ENCODE measurements around the gene CAMK2A.

CAMK2A gene

DNA sequence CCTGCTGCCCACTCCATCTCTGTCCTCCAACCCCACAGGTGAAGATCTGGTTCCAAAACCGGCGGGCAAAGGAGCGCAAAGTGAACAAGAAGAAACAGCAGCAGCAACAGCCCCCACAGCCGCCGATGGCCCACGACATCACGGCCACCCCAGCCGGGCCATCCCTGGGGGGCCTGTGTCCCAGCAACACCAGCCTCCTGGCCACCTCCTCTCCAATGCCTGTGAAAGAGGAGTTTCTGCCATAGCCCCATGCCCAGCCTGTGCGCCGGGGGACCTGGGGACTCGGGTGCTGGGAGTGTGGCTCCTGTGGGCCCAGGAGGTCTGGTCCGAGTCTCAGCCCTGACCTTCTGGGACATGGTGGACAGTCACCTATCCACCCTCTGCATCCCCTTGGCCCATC, 106.1 kb downstream of the CAMK2A start:
- no peak for DNase-seq

DNA sequence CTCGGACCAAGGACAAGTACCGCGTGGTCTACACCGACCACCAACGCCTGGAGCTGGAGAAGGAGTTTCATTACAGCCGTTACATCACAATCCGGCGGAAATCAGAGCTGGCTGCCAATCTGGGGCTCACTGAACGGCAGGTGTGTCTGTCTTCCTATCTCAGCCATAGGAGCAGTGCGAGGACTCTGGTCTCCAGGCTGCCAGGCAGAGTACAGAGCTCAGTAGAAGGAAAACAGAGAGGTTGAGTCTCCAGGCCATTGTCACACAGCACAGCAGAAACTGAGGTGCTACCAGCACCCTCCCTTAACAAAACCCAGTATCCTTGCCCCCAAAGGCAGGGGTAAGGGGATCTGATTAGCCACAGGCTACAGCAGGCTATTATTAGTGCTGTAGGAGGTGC, 106.8 kb downstream of the CAMK2A start:
- DNase-seq, result no peak

DNA sequence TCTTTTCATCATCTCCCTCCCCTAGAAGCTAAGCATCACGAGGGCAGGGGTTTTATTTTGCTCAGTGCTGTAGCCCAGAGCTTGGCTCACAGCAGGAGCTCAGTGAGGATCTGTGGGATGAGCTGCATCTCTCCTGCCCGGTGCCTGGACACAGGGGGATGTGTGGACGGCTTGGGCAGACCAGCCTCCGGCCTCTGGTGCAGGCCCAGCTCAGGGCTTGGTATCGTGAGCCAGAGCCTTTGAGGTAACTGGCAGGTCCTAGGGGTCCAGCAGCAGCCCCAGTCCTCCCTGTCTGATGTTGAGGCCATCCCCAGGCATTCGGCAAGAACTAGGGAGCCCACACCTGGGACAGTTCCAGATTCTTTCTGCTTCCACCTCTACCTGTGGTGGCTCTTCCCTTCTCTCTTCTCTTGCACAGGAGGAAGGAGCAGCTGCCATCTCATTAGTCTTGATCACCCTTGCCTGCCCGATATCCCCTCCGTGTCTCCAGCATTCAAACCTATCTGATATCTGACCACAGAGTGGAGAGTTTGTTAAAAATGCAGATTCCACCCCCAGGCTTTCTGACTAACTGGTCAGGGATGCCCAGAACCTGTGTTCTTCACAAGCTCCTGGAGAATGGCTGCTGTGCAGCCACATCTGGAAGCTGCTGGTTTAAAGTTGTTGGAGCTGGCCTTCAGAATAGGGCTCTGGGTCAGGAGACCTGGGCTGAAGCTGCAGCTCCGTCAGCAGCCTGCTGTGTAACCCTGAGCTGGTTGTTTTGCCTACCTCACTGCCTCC, 107.6 kb downstream of the CAMK2A start:
- DNase-seq, result no peak

DNA sequence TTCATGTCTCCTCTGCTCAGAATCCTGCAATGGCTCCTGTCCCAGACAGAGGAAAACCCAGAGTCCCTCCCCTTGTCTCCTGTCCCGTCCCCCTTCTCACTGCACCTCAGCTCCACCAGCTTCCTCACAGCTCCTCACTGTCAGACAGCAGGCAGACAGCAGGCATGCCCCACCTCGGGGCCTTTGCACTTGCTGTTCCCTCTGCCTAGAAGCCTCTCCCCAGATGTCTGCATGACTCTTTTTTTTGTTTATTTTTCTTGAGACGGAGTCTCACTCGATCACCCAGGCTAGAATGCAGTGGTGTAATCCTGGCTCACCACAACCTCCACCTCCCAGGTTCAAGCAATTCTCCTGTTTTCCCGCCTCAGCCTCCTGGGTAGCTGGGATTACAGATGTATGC, 108.5 kb downstream of the CAMK2A start:
- peak; percentile 49 for DNase-seq

DNA sequence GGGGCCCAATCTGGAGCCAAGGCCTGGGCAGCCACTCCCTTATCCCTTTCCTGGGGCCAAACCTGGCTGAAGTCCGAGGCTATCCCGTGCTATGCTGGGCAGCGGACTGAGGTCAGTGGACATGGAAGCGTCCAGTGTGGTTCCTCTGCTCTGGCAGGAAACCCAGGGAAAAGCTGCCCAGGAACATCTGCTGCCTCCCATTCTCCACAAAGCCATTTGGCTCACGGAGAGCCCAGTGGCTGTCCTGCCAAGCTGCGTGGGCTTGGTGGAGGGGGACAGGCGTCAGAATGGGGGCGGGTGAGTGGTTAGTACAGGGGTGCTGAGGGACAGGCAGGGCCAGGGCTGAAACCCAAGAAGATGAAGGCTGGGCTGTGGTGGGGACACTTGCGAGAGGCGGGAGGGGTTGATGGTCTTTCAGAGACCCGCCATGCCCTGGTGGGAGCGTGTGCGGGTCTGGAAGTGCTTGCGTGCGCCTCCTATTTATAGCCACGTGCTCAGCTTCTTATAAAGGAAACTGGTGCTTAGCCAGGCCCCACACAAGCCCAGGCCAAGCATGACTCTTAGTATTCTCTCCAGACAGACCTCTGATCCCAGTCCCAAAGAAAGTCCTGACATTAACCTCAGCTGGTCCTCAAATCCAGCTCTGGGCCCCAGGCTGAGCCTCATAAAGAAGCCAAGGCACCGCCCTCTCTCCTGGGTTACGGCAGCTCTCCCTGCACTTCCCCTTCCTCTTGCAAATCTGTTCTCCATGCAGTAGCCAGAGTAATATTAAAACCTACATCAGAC, 109.1 kb downstream of the CAMK2A start:
- DNase-seq, result no peak

DNA sequence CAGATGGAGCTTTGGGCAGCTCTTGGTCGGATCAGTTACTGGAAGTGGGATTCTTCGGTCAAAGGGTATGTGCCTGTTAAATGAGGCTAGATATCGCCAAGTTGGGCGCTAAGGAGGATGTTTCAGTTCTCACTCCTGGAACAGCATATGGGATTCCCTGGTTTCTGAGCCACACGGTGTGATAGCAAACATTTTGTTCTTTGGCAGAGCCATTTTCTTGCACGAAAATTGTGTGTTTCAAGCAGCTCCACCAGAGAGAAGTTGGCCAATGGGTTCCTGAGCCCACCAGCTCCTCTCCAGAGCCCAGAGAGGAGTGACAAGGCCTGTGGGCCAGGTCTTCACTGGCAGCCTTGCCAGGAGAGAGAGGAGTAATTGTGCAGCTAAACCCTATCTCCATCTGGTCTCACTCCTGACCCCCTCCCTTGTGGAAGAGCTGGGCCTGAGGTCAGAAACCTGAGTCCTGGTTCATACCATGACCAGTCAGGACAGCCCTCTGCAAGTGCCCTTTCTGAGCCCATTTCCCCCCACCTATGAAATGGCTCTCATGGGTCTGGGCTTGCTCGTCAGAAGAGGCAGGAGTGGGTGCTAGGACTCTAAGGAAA, 110.5 kb downstream of the CAMK2A start:
- DNase-seq, result no peak

DNA sequence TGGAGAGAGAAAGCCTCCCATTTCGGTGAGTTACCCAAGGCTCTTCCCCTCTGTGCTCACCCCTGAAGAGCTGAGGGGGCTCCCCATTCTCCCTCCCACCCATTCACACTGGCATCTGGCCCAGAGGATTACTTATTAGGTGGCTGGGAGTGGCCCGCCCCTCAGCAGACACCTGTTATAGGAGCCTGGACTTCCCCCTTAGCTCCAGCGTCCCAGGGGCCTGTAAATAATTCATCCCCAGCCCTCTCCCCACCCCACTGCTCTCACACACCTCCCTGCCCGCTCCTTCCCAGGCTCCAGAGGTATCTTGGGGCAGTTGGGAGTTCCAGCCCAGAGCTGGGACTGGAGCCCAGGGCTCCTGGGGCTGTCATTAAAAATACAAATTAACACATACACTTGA, 111.3 kb downstream of the CAMK2A start:
- no peak for DNase-seq

DNA sequence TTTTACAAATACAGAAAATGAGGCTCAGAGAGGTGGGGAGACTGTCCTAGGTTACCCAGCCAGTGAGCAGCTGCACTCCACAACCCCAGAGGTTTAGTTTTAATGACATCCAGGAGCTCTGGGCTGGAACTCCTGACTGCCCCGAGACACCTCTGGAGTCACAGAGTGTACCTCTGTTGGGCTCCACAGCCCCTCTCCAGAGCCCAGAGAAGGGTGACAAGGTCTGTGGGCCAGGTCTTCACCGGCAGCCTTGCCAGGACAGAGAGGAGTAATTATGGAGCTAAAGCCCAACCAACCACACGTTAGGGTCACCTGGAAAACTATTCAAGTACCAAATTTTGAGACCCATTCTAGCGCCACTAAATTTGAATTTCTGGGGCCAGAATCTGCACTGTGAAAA, 111.9 kb downstream of the CAMK2A start:
- DNase-seq, result no peak

DNA sequence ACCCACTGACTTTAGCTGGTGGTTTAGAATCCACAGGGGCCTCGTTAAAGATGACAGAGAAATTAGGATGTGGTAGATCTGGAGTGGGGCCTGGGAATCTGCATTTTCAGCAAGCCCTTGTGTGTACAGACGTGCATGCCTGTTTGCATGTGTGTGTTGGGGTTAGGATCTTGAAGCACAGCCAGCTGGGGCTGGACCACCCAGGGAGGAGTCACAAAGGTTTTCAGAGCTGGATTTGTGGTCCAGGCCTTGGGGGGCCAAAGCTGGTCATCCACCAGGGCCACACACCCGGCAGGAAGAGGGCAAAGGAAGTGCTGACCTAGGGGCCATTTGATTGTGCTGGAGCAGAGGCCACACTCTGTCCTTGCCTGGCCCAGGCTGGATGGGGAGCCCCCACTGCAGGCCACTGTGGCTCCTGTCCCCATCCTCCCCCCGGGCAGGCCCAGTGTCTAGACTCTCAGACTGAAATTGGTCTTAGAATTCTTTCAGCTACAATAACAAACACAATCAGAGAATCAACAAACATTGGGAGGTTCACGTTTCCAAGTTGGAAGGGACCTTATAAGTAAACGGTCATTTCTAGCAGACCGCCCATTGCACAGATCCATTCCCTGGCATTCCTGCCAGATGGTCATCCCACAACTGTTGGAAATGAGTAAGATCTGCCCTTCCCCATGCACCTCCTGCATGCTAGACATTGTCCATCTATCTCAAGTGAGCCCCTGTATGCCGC, 112.7 kb downstream of the CAMK2A start:
- DNase-seq, result no peak

DNA sequence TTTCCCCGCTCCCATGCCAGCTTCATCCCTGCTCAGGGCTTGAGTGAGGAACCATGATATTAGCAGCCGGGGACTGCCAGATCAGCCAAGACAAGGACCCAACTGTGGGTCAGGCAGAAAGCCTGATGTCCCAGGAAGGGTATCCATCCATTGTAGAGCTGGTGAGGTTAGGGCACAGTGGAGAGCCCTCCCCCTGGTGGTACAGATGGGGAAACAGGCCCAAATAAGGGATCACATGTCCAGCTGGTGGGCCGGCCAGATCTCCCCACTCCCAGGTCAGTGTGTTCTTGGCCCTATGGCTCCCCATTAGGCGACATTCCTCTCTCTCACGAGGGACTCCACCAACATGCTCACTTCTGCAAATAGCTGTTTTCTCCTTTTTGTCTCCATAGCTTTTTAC, 114.0 kb downstream of the CAMK2A start:
- DNase-seq, result peak; percentile 43

DNA sequence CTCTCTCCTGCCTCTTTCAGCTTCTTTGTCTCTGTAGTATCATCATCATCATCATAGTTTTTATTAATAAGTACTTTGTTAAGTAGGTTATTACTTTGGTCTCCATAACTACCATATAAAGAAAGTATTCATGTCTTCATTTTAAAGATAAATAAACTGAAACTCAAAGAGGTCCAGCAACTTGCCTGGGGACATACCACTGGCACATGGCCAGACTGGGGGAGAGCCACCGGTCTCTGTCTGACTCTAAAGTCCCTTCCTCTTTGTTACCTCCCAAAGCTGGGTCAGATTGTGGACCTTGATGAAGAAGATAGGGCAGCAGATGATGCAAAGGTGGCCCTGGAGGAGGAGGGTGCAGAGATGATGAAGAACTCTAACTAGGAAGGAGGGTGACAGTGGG, 114.5 kb downstream of the CAMK2A start:
- no peak for DNase-seq

DNA sequence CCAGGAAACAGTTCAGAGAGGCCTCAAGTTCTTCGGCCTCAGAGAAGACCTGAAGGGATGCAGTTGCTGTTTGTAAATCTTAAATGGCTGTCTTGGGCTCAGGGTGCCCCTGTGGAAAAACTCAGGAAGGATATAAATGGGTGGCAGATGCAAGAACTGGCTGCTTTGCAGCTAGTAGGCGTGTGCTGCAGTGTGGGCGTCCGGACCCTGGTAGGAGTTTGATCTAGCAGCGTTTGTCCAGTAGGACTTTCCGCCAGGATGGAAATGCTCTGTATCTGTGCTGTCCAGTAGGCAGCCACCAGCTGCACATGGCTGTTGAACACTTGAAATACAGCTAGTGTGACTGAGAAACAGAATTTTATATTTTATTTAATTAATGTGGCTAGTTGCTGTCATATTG, 115.3 kb downstream of the CAMK2A start:
- DNase-seq, result no peak

DNA sequence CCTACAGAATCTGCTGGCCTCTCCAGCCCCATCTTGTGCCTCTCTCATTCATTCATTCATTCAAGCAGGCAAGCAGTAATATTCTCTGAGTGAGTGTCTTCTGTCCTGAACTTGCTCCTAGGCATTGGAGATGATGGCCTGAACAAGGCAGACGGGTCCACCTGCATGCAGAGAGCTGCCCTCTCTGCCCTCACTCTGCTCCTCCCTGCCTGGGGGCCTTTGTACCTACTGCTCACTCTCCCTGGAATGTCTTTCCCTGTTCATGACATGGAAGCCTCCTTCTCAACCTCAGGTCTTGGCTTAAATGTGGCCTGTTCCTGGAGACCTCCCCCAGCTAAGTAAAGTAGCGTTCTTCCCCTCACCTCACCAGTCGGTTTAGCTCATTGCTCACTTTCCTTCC, 116.4 kb downstream of the CAMK2A start:
- no peak for DNase-seq

DNA sequence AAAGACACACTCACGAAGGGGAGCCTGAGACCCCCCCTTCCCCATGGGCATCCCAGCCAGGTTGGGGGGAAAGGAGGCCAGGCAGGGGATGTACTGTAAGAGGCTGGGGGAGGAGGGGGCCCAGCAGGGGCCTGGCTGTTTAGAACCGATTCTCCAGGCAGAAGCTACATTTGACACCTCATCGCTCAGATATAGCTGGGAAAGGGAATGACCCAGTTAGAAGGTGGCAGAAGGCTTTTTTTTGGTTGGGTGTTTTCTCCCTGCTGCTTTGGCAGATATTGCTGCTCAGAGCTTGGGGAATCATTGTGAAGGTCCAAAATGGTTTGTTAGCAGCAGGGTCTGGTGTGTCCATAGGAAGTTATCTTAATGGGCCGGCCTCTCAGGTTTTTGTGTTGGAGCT, 117.0 kb downstream of the CAMK2A start:
- DNase-seq, result no peak

DNA sequence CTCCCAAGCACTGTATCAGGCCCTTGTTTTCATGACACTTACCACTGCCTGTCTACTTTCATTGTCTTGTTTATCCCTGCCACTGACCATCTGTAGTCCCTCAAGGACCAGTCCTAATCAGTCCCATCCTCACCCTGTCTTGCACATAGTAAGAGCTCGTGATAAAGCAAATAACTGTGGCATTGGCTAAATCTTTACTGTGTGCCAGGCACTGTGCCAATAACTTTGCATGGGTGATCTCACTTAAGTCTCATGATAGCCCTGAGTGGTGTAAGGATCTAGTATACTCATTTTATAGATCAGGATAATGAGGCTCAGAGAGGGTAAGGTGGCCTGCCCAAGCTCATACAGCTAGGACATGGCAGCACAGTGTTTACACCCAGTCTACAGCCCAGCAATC, 117.4 kb downstream of the CAMK2A start:
- DNase-seq, result peak; percentile 28

Data from fibroblast of skin of right biceps (primary cell).